ENCODE data around the gene ASB11. TPM values are rescaled to one million over a fixed set of nuclear protein-coding genes. Genes with fewer than 3 reads are reported as not detected.

The ASB11 gene, protein sequence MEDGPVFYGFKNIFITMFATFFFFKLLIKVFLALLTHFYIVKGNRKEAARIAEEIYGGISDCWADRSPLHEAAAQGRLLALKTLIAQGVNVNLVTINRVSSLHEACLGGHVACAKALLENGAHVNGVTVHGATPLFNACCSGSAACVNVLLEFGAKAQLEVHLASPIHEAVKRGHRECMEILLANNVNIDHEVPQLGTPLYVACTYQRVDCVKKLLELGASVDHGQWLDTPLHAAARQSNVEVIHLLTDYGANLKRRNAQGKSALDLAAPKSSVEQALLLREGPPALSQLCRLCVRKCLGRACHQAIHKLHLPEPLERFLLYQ
- total RNA-seq, result not detected in 2 replicates

DNA sequence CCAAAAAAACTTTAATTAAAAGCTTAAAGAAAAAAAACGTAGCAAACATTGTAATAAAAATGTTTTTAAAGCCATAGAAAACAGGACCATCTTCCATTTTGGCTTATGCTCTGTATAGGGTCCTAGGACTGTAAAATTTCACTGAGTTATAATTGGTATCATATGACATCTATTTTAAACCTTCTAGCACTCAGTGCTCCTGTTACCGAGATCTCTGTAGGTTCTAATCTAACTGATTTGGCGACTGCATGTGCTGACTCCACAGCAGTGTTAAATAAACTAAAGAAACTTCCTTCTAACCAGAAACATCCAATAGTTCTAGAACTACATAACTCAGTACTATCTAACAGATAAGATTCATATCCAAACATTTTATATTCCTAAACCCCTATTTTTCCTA lies at the start of gene ASB11:
TSS of gene ASB11 (minus strand) at position 132 of the 400 bp plus-strand sequence. CDS start at position 97, 35 bp downstream.
- DNase-seq (ENCODE audit: low read depth, low spot score), result no peak

DNA sequence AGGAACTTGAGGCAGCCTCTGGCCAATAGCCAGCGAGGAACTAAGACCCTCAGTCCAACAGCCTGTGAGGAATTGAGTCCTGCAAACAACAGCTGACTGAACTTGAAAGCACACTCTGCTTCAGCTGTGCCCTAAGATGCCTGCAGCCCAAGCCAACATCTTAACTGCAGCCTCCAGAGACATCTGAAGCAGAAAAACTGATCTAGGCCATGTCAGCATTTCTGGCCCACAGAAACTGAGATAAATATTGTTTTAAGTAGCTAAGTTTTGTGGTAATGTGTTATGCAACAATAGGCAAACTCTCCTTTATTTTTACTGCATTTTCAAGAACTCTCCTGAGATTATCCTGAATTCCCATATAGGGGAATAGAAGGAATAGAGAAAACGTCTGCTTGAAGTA lies 44.3 kb upstream of the ASB11 start:
- no peak for DNase-seq (ENCODE audit: low read depth, low spot score)

DNA sequence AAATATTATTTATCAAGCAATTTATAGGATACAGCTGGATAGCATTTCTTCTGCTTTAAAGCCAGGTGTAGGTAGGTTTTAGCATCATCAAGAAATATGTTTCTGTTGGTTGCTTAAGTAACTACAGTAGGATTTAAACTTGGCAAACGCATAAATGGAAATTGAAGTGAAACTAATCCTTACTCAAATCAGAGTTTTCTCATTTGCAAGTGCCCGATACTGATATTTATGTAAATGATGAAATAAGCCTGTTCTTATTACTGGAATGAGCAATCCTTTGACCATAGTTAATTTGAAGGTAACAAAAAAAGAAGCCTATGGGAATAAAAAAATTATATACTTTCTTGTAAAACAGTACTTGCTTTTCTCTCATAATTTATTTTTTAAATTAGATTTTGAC lies 43.1 kb upstream of the ASB11 start:
- no peak for DNase-seq (ENCODE audit: low read depth, low spot score)

DNA sequence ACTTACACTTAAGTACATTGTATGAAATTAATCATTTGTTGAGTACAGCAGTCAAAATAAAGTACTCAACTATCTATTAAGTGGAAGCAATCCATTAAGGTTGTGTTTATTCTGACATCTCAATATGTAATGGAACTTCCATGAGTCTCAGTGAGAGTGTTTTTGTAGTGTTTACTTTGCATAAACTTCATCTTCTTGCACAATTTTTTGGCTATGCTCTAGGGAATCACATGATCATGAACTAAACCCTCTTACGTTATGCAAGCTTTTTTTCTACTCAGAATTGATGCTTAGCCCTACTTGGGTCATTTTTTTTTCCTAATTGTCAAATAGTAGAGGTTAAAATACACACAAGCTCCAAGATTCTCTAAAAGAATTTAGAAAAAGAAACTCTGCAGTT lies 41.0 kb upstream of the ASB11 start:
- no peak for DNase-seq (ENCODE audit: low read depth, low spot score)

DNA sequence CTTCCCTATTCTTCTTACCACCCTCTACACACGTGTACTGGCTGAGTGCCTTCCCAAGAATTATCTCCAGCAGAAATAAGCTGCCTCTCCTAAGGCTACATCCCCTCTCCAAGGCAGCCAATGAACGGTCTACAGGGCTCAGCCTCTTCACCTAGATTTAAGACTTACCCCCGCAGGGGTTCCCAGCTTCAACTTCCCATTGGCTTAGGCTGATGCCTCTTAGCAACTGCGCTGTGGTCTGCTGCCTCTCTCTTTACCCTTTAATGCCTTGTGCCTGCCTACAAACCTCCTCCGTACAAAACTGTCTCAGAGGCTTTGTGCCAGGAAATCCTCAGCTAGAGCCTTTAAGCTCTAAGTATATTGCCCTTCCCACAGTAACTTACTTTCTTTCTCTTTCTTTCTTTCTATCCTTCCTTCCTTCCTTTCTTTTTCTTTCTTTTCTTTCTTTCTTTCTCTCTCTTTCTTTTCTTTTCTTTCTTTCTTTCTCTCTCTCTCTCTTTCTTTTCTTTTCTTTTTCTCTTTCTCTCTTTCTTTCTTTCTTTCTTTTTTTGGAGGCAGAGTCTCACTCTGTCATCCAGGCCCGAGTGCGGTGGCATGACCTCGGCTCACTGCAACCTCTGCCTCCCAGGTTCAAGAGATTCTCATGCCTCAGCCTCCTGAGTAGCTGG lies 35.0 kb upstream of the ASB11 start:
- no peak for DNase-seq (ENCODE audit: low read depth, low spot score)

DNA sequence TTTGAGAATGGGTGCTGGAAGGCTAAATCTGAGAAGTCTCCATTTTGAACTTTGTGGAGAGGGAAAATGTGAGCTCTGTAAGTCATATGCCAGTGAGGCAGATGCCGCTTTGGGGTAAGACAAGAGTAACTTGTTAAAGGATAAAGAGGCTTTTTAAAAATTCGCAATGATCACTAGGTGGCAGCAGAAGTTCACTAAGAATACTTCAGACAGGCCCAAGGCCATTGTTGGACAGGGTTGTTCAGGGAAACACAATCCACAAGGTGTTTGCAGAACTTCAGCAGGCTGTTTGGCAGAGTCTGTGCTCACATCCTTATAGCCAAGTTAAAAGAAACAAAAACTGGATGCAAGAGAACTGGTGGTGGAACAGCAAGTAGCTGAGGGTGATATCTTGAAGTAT lies 33.6 kb upstream of the ASB11 start:
- peak; percentile 29 for DNase-seq (ENCODE audit: low read depth, low spot score)

DNA sequence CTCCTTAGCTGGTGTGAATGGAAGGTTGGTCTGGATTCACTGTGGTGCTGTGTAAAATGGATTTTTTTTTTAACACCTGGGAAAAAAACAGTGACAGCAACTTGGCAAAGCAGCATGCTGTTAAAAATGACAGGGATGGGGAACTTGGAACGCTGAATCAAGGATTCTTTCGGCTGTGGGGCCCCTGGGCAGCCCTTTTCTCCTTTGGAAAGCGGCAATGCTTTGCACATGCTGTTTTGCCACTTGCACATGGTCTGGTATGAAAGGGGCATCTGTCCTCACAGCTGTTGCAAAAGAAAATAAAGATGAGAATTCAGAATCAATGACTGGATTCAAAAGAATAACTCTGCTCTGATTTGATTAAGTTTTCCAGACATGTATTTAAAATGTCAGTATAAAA lies 30.5 kb upstream of the ASB11 start:
- DNase-seq (ENCODE audit: low read depth, low spot score), result no peak

DNA sequence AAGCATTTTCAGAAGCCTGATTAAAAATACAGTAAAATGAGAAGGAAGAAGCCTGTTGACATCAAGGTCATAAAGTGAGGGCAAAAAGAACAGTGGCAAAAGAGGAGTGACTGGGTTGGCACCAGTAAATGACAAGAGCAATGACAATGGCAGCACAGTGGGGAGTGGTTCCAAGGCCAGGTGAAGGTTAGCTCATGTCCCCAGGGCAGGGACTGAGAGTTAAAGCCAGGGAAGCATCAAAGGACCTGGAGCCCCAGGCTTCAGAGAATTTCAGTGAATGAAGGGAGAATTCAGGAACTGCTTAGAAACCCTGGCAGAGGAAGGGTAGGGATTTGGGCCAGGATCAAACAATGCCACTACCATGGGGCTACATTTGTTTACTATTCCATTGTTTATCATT lies 28.7 kb upstream of the ASB11 start:
- no peak for DNase-seq (ENCODE audit: low read depth, low spot score)

DNA sequence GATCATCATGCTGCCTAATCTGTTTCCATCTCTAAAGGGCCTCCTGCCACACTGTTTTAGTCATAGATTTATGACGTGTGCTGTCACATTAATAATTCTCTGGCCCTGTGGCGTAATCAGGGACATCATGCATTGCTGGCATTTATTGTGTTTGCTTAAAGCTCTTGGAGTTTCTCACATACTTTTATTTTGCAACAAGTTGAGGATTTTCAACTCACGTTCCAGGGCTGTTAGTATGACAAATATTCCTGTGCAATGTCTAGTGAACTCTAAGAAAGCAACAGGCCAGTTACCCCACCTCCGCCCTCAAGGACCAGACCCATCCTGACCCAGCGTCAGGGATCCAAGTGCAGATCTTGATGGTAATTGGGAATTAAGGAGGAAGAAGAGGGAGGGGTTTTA lies 27.6 kb upstream of the ASB11 start:
- no peak for DNase-seq (ENCODE audit: low read depth, low spot score)

DNA sequence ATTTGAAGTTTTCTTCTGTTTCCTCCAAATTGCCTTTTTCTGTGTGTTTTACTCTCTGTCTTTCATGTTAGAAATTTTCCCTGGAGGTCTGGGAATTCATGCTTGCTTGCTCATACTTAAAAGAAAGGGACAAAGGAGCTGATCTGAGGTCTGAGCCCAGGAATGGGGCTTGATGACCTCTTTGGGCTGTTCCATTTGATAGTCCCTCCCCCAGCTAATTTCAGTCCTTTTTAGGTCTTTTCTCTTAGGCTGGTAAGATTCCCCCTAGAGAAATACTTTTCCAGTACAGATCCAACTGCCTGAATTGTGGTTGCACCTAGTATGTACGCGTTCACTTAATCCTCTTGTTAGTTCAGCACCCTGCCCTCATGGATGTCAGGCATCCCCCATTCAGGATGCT lies 25.4 kb upstream of the ASB11 start:
- DNase-seq (ENCODE audit: low read depth, low spot score), result no peak

DNA sequence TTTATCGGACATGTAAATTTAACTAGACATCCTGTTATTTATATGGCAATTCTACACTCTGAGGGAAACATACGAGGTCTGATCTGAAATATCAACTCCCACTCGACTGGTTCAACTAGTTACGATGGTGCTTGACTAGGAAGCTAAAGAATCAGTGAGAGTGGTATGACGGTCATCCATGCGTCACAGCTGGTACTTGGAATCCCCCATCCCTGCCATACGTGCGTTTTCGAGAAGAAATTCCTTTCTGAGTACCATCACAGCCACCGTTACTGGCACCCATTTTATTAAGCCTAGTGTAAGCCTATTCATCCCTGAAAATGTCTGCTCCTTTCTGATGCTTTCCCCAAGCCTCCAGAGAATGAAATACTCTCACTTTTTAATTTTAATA lies 20.6 kb upstream of the ASB11 start:
- DNase-seq (ENCODE audit: low read depth, low spot score), result peak; percentile 5

DNA sequence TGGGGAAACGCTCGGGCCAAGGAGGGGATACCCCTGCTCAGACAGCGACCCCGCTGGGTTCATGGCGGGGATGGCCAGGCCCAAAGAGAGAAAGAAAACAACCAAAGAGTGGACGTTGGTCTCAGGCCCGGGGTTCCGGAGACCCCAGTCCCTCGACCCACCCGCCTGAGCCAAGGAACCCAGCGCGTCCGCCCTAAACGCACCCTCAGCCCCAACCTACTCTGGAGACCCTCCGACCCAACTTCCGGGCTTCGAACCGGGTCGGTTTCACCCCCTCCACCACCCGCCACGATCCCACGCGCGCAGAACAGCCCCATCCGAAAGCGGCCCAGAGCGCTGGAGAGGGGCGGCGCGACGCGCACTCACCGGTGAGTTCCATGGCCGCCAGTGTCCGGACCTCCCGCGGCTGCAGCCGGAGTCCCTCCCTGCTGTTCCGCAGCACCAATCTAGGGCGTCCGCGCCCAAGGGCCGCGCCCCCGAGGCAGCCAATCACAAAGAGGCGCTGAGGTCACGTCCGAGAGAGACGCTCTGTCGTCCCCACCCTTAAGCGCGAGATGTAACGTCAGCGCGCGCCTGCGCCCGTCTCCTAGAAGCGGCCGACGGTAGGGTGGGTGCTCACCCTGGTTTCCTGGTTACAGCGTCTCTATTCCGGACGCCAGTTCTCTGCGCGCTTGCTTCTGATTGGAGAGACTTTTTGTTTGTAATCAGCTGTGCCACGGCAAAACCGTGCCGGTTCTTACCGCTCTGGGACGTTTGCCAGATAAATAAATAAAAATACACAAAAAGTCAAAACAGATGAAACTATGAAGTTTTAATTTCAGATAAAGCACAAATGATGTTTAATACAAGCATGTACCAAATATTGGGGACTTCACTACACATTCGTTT lies 19.9 kb upstream of the ASB11 start, which contains the start of gene PIGA:
TSS of gene PIGA (minus strand) at position 389 of the 888 bp plus-strand sequence. CDS start 3,593 bp downstream, outside the sequence.
- DNase-seq (ENCODE audit: low read depth, low spot score), result peak; percentile 86

DNA sequence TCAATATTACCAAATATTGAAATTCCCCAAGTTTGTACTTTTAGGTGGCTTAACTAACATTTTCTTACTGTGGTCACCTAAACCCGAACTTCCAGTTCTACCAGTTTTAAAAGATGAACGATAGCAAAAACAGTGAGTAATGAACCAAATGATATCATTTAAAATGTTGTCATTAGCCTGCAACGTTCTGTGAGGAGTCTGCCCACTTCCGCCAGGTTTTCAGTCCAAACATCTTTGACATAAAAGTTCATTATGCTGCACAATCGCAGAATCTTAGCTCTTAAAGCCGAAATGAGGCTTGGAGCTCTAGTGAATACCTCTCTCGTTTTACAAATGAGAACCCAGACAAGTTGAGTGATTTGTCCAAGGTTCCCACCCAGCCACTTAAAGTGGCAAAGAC lies 19.1 kb upstream of the ASB11 start:
- no peak for DNase-seq (ENCODE audit: low read depth, low spot score)

DNA sequence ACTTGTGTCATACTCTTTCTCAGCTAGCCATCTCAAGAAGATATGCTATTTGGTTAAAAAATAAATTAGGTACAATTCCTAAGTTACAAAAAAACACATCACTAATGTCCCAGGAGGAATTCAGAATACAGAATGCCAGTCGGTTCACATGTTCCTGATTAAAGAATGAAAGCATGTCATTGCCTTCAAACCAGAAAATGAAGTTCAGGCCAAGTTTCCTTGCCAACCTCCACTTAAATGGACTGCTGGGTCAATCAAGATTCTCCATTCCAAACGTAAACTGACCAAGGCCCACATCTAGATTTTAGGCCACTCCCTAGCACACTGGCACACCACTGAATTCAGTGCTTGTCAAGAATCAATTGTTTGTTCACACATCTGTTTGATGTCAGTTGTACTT lies 13.4 kb upstream of the ASB11 start:
- DNase-seq (ENCODE audit: low read depth, low spot score), result no peak

DNA sequence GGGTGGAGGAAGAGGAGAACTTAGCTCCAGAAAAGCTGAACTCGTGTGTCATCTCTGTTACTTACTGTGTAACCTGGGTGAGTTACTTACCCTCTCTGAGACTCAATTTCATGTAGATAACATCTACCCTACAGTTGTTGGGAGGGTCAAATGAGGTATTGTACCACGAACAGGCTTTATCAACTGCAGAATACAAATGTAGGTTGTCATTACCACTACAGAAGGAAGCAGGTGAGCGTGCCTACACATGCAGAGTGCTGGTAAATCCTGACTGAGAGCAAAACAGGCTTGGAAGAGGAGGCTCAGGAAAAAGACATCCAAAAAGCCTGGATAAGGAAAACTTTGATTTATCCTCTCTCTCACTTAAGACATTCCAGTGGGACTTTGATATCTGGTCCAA lies 12.7 kb upstream of the ASB11 start:
- no peak for DNase-seq (ENCODE audit: low read depth, low spot score)

DNA sequence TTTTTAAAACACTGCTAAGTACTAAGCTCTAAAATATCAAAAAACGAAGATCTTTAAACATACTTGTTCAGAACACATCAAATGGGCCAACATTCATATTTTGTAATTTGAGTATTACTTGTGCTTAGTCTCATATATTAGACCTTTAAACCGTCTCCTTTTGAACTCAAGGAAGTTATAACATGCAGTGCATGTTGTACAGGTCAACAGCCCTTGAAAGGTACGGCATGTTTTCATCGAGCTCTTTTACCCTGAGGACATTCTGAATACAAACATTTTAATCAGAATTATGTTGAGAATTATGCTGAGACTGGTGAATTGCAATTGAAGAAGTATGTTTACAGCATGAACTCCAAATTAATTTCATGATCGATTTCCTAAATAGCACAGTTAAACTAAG lies 7.0 kb upstream of the ASB11 start:
- no peak for DNase-seq (ENCODE audit: low read depth, low spot score)

DNA sequence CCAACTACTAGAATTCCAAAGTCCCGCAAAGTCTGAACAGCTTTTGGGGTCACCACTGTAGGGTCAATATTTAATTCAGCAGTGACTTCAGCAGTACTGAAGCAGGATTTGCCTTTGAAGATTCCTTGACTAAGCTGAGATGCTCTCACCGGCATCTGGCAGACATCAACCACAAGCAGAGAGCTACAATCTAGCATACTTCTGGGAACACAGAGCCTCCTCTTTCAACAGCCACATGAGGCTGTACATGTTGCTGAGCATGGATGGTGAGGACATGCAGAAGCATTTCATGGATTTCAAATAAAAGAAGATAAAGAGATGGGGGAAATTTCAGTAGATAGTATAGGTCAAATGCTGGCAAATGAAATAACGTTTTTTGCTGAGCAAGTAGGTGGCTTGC lies 6.6 kb upstream of the ASB11 start:
- DNase-seq (ENCODE audit: low read depth, low spot score), result no peak

DNA sequence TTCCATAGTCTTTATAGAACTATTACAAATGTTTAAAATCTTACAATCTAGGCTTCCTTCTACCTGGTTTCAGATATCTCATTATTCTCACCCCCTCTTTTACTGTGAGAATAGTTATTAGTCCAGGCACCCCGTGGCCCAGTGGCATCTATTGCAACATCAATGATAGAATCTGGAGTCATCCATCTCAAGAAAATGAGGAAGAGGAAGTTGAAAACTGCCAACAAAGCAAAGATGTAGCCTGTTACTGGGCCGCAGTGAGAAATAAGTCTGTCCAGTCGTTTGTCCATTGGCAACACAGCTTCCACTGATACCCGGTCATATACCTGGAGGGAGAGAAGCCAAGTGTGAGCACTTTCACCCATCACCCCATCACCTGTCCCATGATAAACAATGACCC lies 6.0 kb upstream of the ASB11 start:
- no peak for DNase-seq (ENCODE audit: low read depth, low spot score)

DNA sequence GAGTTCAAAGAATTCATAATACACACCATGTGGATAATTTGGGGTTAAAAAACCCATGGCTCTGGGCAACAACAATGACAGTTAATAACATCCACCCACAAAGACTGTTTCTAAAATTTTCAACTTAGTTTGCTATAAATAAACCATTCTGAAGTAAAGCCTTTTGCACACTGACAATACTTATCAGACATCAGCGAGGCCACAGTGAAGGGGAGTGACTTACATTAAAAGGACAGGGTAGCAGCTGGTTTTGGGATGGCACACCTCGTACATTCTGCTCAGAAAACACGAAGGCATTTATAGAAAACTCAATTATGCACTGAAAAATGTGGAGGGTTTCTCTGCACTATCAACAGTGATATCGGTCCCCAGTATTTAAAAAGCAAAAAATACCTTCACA lies 4.9 kb upstream of the ASB11 start:
- DNase-seq (ENCODE audit: low read depth, low spot score), result no peak

DNA sequence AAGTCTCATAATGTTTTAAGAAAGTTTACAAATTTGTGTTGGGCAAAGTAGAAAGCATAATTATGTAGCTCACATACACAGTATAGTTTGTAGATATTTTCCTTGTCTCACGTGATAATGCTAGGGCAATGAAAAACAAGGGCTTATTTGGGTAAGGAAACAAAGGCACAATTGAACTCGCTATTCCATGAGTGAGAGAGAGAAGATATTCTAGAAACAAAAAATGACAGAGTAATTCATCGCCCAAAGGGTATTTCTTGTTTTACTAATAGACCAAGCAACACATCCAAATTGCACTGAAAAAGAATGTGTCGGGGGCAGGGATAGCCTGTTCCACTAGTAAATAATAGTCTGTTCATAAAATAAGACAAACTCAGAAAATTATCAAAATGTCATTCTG lies 3.6 kb upstream of the ASB11 start:
- no peak for DNase-seq (ENCODE audit: low read depth, low spot score)

DNA sequence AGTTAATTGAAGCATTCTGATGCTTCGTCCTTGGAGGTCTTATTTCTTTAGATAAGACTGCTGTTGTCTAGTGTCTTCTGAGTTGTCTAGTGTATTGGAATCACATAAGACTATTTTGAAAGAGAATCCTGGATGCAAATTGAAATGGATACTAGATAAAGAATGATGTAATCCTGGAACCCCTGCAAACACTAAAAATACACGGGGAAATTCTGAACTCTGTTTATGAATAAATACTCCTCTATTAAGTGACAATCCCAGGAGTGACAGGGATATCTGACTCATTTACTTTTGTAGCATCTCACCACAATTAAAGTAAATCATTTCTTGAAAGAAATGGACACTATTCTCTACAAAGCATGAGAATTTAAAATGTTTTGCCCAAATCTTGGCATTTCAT lies 968 bp downstream of the ASB11 start:
- DNase-seq (ENCODE audit: low read depth, low spot score), result no peak

DNA sequence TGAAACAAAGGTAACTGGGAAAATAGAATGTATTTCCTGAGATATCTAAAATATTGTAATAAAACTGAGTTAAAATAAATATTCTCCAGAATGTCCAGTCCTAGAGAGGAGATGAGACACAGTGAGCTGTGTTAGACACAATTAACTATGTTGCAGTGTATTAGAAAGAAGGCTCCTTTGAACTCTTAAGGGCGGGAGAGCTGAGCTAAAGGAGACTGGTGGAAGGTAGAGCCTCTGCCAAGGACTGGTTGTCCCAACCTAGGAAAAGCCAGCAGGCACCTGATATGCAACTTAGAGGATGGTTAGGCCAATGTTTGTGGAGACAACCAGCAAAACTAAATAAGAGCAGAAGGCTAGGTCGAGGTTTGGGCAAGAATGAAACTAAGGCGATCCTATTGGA lies 4.3 kb downstream of the ASB11 start:
- DNase-seq (ENCODE audit: low read depth, low spot score), result no peak
